Brain microvascular endothelial cell (primary cell): ENCODE results near the gene GID8.

ENCODE experiments used
- DNase-seq: peaks from one replicate; pipeline ENCODE4 v3.0.0-alpha.2; 2020
- H3K27ac ChIP-seq: fragments of 250-450 bp; sonication (Bioruptor Pico); 2 replicates; pipeline ENCODE4 v1.5.1; 2020; ENCODE audit warnings: mild to moderate bottlenecking, moderate library complexity
- H3K27me3 ChIP-seq: fragments of 250-450 bp; sonication (Bioruptor Pico); replicated peaks from 2 replicates; pipeline ENCODE4 v1.5.1; 2020; ENCODE audit warnings: mild to moderate bottlenecking
- H3K36me3 ChIP-seq: fragments of 250-450 bp; sonication (Bioruptor Pico); replicated peaks from 2 replicates; pipeline ENCODE4 v1.5.1; 2020; ENCODE audit warnings: mild to moderate bottlenecking
- H3K4me3 ChIP-seq: 2 replicates; pipeline ENCODE4 v1.5.1; 2011; ENCODE audit warnings: low read depth, mild to moderate bottlenecking, control low read depth, low read length, moderate library complexity
- CTCF ChIP-seq: IDR thresholded peaks from 2 replicates; pipeline ENCODE4 v1.5.1; 2011; ENCODE audit warnings: low read depth, mild to moderate bottlenecking, moderate library complexity, low read length, control low read depth, inconsistent platforms; ENCODE audit errors: missing control alignments
- in situ Hi-C: cut with HindIII; loops from 2 replicates; pipeline ENCODE4 v1.10.0; 2017; ENCODE audit warnings: low sequenced_read_pairs, low pct_ligation_motif_present

GID8 gene

DNA sequence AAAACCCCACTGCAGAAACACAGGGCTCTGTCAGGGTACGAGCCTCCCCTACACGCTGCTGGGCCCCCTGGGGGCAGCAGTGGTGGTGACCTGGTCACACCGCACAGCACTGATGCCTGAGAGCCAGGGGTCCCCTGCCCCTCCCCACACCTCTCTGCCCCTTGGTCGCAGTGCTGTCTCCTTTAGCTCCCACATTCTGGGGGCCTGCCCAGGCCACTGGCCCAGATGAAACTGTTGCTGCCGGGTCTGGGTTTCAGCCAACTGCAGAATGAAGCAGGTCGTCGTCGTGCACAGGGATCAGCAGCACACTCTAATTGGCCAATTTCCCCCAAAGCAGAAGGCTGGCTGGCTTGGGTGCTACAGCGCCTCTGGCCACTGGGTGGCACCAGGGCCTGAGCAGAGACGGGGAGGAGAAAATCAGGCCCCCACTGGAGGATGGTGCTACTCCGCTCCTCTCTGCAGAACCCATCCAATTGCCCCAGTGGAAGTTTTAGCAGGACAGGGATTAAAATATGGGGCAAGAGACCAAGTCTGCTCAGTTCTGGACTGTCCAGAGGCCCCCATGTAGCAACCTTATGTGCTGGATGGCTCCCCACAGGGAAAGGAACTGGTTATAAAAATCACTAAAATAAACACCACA, 37.8 kb upstream of the GID8 start:
- in situ Hi-C loops, result no loop called here
- peaks cover 52% of the 10 kb centered on the region for H3K36me3 ChIP-seq
- H3K27me3 ChIP-seq, result no peaks in the 10 kb centered on the region
- no peak overlapping the region for H3K27ac ChIP-seq
- H3K4me3 ChIP-seq, result no peak overlapping the region
- peak; percentile 56 for DNase-seq
- peak; percentile 96 for TF ChIP-seq CTCF

DNA sequence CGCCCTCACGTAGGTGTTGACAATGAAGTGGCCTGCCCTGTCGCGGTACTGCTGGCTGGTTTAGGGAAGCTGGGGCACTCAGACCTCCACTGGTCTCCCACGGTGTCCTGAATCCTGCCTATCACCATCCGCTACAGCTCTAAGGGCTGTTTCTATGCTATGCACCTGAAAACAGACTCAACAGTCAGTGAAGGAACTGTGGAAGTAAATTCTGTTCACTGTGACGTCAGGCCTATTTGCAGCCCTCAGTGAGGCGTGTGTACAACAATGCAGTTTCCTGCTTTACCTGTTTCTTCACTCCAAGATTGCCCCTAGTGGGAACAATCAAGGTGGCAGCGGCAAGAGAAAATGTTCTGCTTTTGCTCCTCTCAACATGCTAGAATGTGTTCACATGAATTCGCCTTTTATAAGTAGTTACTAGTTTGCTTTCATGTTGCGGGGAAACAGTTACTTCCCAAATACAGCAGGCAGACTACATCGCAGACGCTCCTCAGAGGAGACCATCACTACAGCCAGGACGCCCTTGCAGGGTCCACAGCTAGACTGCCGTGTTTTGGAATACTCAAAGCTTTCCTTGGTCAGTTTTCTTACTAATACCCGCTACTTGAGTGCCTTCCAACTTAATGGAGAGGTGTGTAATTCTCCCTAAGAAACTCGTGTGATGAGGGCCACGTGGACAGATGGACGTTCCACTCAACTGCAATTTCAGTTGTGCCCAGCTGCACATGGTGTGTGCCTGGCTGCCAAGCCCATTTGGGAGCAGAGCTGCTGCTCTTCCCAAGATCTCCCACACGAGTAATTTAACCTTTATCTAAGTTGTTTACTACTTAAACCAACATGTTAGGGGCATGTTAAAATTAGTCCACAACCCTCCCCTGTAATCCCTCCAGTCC, 37.0 kb upstream of the GID8 start:
- Histone ChIP-seq H3K27ac (no peak overlapping the region), H3K27me3 (no peaks in the 10 kb centered on the region), H3K4me3 (no peak overlapping the region), H3K36me3 (peaks cover 55% of the 10 kb centered on the region)
- in situ Hi-C loops, result no loop called here
- TF ChIP-seq CTCF, result peak; percentile 45
- no peak for DNase-seq

DNA sequence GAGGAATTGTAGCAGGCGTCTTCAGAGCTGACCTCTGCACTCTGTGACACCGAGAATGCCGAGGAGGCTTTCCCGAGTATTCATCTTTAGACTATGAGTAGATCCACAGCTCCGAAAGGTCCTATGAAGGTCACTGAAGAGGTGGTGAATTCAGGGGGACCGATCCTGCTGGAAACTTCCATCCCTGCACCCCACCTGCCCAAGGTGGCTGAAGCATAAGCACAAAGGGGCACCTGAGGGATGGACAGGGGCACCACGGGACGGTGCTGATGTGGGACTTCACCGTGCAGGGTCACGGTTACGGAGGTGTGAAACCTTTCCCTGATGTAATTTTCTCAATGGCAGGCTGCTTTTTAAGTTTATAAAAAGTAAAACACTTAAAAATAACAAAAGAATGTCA, 36.1 kb upstream of the GID8 start:
- no peak overlapping the region for H3K4me3 ChIP-seq
- peaks cover 56% of the 10 kb centered on the region for H3K36me3 ChIP-seq
- H3K27me3 ChIP-seq, result no peaks in the 10 kb centered on the region
- in situ Hi-C loops, result no loop called here
- no peak for DNase-seq
- TF ChIP-seq CTCF, result no peak
- no peak overlapping the region for H3K27ac ChIP-seq

DNA sequence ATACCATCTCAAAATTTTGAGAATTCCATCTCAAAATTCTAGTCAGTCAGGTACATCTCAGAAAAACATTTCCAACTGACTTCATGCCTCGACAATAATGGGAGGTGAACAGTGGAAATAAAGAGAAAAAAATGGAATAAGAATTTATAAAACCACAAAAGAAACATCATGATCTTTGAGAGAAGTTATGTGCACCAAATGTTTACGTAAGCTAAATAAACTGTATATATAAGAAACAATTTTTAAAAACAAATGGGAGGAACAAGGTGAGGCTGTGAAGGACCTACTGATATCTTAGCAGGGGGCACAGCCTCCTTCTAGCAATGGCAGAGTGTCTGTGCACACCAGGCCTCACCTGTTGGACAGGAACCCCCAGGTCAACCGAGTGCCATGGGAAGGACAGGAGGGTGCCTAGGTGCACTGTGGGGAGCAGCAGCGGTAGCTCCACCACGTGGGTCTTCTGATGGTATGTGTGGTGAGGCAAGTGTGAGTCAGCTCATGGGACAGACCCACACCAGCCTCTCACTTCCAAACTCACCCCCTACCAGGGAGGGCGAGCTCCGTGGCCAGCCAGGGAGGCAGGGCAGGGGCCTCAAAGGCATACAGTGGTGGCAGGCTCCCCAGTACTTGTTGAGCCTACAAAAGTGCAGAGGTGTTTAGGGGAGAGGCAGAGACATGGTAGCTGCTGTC, 34.9 kb upstream of the GID8 start:
- Histone ChIP-seq H3K27me3 (no peaks in the 10 kb centered on the region), H3K36me3 (peaks cover 67% of the 10 kb centered on the region), H3K27ac (no peak overlapping the region), H3K4me3 (no peak overlapping the region)
- peak; percentile 44 for DNase-seq
- in situ Hi-C loops, result no loop called here
- TF ChIP-seq CTCF, result no peak

DNA sequence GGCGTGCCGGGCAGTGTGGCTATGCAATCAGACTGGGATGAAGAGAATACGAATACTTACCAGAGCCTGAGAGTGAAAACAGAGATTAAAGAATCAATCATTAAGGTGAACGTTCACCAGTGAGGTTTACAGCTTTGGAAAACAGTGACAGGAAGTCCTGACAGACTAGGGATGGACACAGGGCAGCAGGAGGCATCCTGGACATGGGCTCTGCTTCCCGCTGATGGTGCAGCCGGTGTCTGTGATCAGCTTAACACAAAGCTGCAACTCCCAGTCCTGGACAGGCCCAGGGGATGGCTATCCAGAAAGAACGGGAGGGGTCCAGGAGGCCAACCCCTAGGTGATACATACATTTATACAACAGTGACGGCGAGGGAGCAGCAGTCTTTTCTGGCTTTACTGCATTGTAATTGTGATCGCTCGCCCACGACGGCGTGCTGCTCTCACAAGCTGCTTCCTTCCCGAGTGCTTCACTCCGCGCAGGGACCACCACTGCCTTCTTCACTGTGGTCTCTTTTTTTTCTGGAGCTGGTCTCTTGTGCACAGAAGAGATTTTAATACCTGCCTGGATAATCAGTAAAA, 32.3 kb upstream of the GID8 start:
- Histone ChIP-seq H3K27me3 (no peaks in the 10 kb centered on the region), H3K27ac (no peak overlapping the region), H3K4me3 (no peak overlapping the region), H3K36me3 (peaks cover 90% of the 10 kb centered on the region)
- in situ Hi-C loops, result no loop called here
- DNase-seq, result no peak
- TF ChIP-seq CTCF, result no peak
